IPS-18c (cell line): ENCODE measurements around the gene PCDHGA8.
A peak's percentile ranks its signal among the peaks of the same experiment; 100 is the strongest.
"Not testable (repeated sequence)": the region's sequence is repeated elsewhere in the genome, so short reads cannot be mapped to it uniquely, and the experiment has no call there.

ENCODE experiments used
- H3K4me3 ChIP-seq: 2 replicates; pipeline ENCODE4 v1.7.0; 2013; ENCODE audit warnings: low read depth, mild to moderate bottlenecking, low read length, moderate library complexity; ENCODE audit not compliant: insufficient read depth
- H3K9me3 ChIP-seq: one replicate; pipeline ENCODE4 v1.6.1; 2013; ENCODE audit warnings: mild to moderate bottlenecking, low read length, moderate library complexity; ENCODE audit not compliant: control insufficient read depth, insufficient read depth

PCDHGA8 gene

DNA sequence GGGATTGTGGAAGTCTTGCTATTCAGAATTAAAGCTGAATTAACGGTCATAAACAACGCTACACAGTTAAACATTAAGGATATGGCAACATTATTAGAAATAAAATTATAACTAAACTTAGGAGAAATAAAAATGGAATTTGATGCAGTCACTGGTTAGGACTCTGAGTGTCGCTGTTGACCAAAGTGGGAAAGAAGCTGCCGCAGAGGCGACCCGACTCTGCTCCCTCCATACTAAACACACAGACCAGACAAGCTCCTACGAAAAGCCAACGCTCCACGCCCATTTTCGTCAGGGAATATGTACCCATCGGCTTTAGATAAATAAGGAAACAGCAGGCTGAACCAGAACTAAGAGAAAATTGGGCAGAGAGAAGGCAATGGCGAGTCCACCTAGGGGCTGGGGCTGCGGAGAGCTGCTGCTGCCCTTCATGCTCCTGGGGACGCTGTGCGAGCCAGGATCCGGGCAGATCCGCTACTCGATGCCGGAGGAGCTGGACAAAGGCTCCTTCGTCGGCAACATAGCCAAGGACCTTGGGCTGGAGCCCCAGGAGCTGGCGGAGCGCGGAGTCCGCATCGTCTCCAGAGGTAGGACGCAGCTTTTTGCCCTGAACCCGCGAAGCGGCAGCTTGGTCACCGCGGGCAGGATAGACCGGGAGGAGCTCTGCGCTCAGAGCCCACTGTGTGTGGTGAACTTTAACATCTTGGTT lies 28.3 kb upstream of the PCDHGA8 start, which contains the start of gene PCDHGA5:
Gene PCDHGA5, plus strand, starts transcription at position 211 of the 709 bp plus-strand sequence. Its CDS starts 169 bp downstream, at position 380.
- H3K9me3 ChIP-seq = peaks cover 23% of the 10 kb centered on the region
- H3K4me3 ChIP-seq = 0 out of 2 replicates have a peak within 1 kb of the TSS, but pooled peaks have one; percentile 9

DNA sequence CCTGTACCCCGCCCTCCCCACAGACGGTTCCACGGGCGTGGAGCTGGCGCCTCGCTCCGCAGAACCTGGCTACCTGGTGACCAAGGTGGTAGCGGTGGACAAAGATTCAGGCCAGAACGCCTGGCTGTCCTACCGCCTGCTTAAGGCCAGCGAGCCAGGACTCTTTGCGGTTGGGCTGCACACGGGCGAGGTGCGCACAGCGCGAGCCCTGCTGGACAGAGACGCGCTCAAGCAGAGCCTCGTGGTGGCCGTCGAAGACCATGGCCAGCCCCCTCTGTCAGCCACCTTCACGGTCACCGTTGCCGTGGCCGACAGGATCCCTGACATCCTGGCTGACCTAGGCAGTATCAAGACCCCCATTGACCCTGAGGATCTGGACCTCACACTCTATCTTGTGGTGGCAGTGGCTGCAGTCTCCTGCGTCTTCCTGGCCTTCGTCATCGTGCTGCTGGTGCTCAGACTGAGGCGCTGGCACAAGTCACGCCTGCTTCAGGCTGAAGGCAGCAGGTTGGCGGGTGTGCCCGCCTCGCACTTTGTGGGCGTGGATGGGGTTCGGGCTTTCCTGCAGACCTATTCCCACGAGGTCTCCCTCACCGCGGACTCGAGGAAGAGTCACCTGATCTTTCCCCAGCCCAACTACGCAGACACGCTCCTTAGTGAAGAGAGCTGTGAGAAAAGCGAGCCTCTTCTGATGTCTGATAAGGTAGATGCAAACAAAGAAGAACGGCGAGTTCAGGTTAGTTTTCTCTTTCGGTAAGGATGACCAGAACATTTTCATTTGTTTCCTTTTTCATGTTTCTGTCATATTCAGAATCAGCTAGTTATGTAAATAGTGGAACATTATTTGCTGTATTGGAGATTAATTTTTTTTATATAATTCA lies 26.2 kb upstream of the PCDHGA8 start:
- Histone ChIP-seq H3K4me3 (no peak overlapping the region), H3K9me3 (peaks cover 16% of the 10 kb centered on the region)

DNA sequence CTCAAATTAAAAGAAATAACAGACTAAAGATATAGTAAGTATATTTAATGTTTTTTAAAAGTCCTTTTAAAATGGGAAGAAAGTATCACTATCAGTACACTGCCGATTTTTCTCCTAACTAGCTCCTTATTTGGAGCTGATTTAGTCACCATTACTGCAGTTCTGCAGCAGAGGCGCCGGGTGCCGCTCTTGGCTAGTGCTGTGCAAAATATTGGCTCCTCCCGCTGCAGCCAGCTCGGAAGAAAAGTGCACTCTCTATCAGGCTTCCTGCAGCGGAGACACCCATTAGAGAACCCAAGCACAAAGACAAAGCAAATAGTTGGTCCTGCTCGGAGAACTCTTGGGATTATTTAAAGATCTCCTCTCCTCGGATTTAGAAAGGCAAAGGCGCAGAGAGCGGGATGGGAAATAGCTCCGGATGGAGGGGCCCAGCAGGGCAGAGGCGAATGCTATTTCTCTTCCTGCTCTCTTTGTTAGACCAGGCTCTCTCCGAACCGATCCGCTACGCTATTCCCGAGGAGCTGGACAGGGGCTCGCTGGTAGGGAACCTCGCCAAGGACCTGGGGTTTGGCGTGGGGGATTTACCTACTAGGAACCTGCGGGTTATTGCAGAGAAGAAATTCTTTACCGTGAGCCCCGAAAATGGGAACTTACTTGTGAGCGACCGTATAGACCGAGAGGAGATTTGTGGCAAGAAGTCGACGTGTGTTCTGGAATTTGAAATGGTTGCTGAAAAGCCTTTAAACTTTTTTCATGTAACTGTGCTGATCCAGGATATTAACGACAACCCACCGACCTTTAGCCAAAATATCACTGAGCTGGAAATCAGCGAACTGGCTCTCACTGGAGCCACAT lies 22.2 kb upstream of the PCDHGA8 start, which contains the start of gene PCDHGB3:
Gene PCDHGB3, plus strand, starts transcription at position 249 of the 855 bp plus-strand sequence. Its CDS starts 153 bp downstream, at position 402.
- no peak within 1 kb of the TSS for H3K4me3 ChIP-seq
- H3K9me3 ChIP-seq = peaks cover 16% of the 10 kb centered on the region

DNA sequence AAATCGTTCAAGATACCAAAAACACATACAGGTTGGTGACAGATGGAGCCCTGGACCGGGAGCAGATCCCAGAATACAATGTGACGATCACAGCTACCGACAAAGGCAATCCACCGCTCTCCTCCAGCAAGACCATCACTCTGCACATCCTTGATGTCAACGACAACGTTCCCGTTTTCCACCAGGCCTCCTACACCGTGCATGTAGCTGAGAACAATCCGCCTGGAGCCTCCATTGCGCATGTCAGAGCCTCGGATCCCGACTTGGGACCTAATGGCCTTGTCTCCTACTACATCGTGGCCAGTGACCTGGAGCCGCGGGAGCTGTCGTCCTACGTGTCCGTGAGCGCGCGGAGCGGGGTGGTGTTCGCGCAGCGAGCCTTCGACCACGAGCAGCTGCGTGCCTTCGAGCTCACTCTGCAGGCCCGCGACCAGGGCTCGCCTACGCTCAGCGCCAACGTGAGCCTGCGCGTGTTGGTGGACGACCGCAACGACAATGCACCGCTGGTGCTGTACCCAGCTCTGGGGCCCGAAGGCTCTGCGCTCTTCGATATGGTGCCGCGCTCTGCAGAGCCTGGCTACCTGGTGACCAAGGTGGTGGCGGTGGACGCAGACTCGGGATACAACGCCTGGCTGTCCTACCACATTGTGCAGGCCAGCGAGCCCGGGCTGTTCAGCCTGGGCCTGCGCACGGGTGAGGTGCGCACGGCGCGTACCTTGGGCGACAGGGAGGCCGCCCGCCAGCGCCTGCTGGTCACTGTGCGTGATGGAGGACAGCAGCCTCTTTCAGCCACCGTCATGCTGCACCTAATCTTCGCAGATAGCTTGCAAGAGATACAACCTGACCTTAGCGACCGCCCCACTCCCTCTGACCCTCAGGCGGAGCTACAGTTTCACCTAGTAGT lies 20.6 kb upstream of the PCDHGA8 start:
- H3K4me3 ChIP-seq = no peak overlapping the region
- H3K9me3 ChIP-seq = peaks cover 17% of the 10 kb centered on the region

DNA sequence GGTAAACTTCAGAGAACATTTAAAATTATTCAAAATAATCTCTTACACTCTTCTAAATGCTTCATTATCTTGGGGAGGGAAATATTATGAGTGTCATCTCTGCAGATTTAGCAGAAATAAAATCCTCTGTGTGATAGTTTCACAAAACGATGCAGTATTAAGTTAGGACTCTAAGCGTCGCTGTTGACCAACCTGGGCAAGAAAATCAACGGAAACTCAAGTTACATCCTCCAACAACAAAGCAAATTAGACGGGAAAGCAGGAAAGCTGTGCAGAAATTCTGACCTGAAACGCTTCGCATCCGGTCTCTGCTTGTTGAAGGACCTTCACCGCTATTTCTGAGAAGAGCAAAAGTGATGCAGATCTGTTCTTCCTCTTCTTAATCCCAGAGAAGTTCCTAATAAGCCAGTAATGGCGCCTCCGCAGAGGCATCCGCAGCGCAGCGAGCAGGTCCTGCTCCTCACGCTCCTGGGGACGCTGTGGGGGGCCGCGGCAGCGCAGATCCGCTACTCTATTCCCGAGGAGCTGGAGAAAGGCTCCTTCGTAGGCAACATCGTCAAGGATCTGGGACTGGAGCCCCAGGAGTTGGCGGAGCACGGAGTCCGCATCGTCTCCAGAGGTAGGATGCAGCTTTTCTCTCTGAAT lies 18.6 kb upstream of the PCDHGA8 start, which contains the start of gene PCDHGA6:
Gene PCDHGA6, plus strand, starts transcription at position 219 of the 645 bp plus-strand sequence. Its CDS starts 193 bp downstream, at position 412.
- H3K4me3 ChIP-seq = no peak within 1 kb of the TSS; the same call in 1 of the 2 replicates
- H3K9me3 ChIP-seq = peaks cover 17% of the 10 kb centered on the region

DNA sequence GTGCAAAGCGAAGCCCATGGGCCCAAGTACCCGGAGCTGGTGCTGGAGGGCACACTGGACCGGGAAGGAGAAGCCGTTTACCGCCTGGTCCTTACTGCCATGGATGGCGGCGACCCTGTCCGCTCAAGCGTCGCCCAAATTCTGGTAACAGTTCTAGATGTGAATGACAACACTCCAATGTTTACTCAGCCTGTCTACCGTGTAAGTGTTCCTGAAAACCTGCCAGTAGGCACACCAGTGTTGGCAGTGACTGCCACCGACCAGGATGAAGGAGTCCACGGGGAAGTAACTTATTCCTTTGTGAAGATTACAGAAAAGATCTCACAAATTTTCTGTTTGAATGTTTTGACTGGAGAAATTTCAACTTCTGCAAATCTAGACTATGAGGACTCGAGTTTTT lies 17.8 kb upstream of the PCDHGA8 start:
- no peak overlapping the region; the same call in 1 of the 2 replicates for H3K4me3 ChIP-seq
- H3K9me3 ChIP-seq = peaks cover 17% of the 10 kb centered on the region

DNA sequence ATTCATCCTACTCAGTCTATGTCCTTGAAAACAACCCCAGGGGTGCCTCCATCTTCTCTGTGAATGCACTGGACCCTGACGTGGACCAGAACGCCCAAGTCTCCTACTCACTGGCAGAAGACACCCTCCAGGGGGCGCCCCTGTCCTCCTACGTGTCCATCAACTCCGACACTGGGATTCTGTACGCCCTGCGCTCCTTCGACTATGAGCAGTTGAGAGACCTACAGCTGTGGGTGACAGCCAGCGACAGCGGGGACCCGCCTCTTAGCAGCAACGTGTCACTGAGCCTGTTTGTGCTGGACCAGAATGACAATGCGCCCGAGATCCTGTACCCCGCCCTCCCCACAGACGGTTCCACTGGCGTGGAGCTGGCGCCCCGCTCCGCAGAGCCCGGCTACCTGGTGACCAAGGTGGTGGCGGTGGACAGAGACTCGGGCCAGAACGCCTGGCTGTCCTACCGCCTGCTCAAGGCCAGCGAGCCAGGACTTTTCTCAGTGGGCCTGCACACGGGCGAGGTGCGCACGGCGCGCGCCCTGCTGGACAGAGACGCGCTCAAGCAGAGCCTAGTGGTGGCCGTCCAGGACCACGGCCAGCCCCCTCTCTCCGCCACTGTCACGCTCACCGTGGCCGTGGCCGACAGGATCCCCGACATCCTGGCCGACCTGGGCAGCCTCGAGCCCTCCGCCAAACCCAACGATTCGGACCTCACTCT lies 16.8 kb upstream of the PCDHGA8 start:
- H3K9me3 ChIP-seq = peaks cover 20% of the 10 kb centered on the region
- not testable (repeated sequence) for H3K4me3 ChIP-seq

DNA sequence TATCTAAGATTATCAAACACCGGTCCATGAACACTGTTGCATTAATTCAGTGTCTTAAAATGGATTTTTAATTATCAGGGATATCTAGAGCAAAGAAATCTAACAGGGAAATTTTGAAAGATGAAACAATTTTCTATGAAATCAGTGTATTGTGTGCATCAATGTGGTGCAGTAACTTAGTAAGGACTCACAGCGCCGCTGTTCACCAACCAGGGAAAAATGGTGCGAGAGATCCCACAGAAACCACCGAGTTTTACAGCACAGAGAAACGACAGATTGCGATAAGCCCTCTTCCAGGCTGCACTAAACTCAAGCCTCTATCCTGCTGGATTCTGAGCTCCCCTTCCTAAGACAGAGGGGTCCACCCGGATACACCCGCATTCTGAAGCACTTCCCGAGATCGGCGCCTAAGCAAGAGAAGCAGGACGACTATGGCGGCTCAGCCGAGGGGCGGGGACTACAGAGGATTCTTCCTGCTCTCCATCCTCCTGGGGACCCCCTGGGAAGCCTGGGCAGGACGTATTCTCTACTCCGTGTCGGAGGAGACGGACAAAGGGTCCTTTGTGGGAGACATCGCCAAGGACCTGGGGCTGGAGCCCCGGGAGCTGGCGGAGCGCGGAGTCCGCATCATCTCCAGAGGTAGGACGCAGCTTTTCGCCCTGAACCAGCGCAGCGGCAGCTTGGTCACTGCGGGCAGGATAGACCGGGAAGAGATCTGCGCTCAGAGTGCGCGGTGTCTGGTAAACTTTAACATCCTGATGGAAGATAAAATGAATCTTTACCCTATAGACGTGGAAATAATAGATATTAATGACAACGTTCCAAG lies 9.8 kb upstream of the PCDHGA8 start, which contains the start of gene PCDHGA7:
Gene PCDHGA7, plus strand, starts transcription at position 274 of the 826 bp plus-strand sequence. Its CDS starts 158 bp downstream, at position 432.
- Histone ChIP-seq H3K4me3 (no peak within 1 kb of the TSS; the same call in 1 of the 2 replicates), H3K9me3 (peaks cover 10% of the 10 kb centered on the region)

DNA sequence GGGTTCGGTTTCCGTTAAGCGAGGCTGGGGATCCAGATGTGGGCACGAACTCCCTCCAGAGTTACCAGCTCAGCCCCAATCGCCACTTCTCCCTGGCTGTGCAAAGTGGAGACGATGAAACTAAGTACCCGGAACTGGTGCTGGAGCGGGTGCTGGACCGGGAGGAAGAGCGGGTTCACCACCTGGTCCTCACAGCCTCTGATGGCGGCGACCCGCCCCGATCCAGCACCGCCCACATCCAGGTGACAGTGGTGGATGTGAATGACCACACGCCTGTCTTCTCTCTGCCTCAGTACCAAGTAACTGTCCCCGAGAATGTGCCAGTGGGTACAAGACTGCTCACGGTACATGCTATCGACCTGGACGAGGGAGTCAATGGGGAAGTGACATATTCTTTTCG lies 9.1 kb upstream of the PCDHGA8 start:
- no peak overlapping the region for H3K4me3 ChIP-seq
- peaks cover 13% of the 10 kb centered on the region for H3K9me3 ChIP-seq

DNA sequence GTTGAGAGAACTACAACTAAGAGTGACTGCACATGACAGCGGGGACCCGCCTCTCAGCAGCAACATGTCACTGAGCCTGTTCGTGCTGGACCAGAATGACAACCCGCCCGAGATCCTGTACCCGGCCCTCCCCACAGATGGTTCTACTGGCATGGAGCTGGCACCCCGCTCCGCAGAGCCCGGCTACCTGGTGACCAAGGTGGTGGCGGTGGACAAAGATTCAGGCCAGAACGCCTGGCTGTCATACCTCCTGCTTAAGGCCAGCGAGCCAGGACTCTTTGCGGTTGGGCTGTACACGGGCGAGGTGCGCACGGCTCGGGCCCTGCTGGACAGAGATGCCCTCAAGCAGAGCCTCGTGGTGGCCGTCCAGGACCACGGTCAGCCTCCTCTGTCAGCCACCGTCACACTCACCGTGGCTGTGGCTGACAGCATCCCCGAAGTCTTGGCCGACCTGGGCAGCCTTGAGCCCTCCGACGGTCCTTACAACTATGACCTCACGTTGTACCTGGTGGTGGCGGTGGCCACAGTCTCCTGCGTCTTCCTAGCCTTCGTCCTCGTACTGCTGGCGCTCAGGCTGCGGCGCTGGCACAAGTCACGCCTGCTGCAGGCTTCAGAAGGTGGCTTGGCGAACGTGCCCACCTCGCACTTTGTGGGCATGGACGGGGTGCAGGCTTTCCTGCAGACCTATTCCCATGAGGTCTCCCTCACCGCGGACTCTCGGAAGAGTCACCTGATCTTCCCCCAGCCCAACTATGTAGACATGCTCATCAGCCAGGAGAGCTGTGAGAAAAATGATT lies 7.8 kb upstream of the PCDHGA8 start:
- H3K9me3 ChIP-seq = peaks cover 22% of the 10 kb centered on the region
- no peak overlapping the region for H3K4me3 ChIP-seq

DNA sequence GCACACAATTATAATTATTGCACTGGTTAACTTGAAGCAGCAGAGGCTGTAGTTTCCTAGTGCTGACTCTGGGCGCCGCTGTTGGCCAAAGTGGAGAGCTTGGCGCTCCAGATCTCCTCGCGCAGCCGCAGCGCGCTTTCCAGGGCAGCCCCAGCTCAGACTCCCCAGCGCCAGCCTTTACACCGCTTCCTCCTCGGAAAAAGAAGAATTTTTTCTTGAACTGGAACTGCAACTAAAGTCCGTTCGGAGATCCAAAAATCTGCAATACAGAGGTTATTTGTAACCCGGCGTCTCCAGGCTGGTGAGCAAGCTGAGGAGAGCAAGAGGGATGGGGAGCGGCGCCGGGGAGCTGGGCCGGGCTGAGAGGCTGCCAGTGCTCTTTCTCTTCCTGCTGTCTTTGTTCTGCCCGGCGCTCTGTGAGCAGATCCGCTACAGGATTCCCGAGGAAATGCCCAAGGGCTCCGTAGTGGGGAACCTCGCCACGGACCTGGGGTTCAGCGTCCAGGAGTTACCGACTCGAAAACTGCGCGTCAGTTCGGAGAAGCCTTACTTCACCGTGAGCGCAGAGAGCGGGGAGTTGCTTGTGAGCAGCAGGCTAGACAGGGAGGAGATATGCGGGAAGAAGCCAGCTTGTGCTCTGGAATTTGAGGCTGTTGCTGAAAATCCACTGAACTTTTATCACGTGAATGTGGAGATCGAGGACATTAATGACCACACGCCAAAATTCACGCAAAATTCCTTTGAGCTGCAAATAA lies 4.7 kb upstream of the PCDHGA8 start, which contains the start of gene PCDHGB4:
Gene PCDHGB4, plus strand, starts transcription at position 142 of the 755 bp plus-strand sequence. Its CDS starts 187 bp downstream, at position 329.
- not testable (repeated sequence) for H3K4me3 ChIP-seq
- peaks cover 19% of the 10 kb centered on the region for H3K9me3 ChIP-seq

DNA sequence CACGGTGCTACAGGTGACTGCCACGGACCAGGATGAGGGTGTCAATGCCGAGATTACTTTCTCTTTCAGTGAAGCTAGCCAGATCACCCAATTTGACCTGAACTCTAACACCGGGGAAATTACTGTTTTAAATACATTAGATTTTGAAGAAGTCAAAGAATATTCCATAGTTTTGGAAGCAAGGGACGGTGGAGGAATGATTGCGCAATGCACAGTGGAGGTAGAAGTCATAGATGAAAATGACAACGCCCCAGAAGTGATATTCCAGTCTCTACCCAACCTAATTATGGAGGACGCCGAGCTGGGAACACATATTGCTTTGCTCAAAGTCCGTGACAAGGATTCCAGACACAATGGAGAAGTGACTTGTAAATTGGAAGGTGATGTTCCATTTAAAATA lies 3.8 kb upstream of the PCDHGA8 start:
- Histone ChIP-seq H3K9me3 (peaks cover 24% of the 10 kb centered on the region), H3K4me3 (peak overlapping the region; percentile 20; the same call in 1 of the 2 replicates)
